ENCODE results near the gene PCCA.

DNA sequence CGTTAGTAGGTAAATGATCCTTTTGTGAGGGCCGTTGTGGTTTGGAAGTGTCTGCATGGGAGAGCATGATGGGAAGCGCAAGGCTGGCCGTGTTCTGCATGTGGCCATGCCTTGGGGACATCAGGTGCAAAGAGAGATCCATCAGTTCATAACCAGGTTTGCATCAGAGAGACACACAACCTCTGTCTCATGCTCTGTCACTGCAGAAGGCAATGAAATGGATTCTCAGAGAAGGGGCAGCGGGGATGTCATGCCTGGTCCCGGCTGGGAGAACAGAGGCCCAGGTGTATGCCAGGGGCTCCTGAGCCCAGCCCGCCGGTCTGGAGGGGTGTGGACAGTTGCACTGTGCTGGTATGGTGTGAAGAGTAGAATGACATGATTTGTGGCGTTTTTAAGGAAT, 439.5 kb downstream of the PCCA start:
- TF ChIP-seq, protein P1, sequence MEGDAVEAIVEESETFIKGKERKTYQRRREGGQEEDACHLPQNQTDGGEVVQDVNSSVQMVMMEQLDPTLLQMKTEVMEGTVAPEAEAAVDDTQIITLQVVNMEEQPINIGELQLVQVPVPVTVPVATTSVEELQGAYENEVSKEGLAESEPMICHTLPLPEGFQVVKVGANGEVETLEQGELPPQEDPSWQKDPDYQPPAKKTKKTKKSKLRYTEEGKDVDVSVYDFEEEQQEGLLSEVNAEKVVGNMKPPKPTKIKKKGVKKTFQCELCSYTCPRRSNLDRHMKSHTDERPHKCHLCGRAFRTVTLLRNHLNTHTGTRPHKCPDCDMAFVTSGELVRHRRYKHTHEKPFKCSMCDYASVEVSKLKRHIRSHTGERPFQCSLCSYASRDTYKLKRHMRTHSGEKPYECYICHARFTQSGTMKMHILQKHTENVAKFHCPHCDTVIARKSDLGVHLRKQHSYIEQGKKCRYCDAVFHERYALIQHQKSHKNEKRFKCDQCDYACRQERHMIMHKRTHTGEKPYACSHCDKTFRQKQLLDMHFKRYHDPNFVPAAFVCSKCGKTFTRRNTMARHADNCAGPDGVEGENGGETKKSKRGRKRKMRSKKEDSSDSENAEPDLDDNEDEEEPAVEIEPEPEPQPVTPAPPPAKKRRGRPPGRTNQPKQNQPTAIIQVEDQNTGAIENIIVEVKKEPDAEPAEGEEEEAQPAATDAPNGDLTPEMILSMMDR (IDR thresholded peaks at IDR 0.05), result no peak
- TF ChIP-seq POLR2A (IDR thresholded peaks at IDR 0.05) (no peak), POLR2AphosphoS5 (IDR thresholded peaks at IDR 0.05) (no peak)

Data from prostate gland (tissue), 2 donors.